PFSK-1 (cell line): ENCODE results near the gene ADAMTS15.

Experiments used
- POLR2AphosphoS5 ChIP-seq: IDR thresholded peaks from 2 replicates; pipeline ENCODE4 v1.6.1; 2012; ENCODE audit warnings: low read depth, mild to moderate bottlenecking, control low read depth, low read length, moderate library complexity
- SIN3A ChIP-seq: IDR thresholded peaks from 2 replicates; pipeline ENCODE4 v1.6.1; 2012; ENCODE audit warnings: mild to moderate bottlenecking, low read length, moderate library complexity, borderline replicate concordance; ENCODE audit not compliant: insufficient read depth
- TAF1 ChIP-seq: IDR thresholded peaks from 2 replicates; pipeline ENCODE4 v1.6.1; 2012; ENCODE audit warnings: low read length, control low read depth, borderline replicate concordance; ENCODE audit not compliant: insufficient read depth

- no peak for TF ChIP-seq TAF1
- no peak for TF ChIP-seq SIN3A
- no peak for TF ChIP-seq POLR2AphosphoS5
Measured at GRCh38 chr11:130439876-130440275, 8.6 kb upstream of the ADAMTS15 start.
